ENCODE data around the gene USP47.

The USP47 gene

DNA sequence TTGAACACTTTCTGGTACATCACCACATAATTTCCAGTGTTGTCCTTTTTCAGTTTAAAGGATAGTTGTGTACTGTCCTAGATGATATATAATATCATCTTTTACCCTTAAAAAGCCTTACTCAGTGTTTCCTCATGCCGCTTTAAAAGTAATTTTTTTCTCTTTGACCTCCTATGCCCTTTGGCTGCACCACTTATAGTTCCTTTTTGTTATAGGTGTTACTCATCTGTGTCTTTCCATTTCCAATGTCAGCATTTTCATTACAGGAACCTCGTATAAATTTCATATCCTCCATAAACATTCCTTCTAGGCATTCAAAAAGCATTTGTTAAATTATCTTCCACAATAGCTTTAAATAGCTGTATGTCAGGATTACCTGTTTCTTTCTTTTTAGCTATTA, 40.8 kb downstream of the USP47 start:
- Histone ChIP-seq H3K4me3 (ENCODE audit: low read depth, low read length) (no peak overlapping the region), H3K4me1 (ENCODE audit: control insufficient read depth, insufficient read depth, low read length) (peaks cover 2% of the 10 kb centered on the region; the same call in 1 of the 2 replicates), H3K27ac (ENCODE audit: extremely low read depth, low read depth, low read length) (no peak overlapping the region), H3K36me3 (ENCODE audit: control insufficient read depth in 2 of 2, insufficient read depth in 1 of 2, low read length in 2 of 2) (peaks cover 5 to 29% of the 10 kb centered on the region in 2 experiments; a peak in 2 of 3 replicates), H3K9me3 (ENCODE audit: control insufficient read depth, insufficient read depth, low read depth, low read length) (no peaks in the 10 kb centered on the region)
- no peak for TF ChIP-seq ZFP37 (tag by site-specific recombination; IDR thresholded peaks at IDR 0.05)
- TF ChIP-seq YY1 (tag by site-specific recombination; IDR thresholded peaks at IDR 0.05), result no peak
- no peak for TF ChIP-seq ZFP3 (tag by site-specific recombination; IDR thresholded peaks at IDR 0.05; ENCODE audit: low read depth)
- TF ChIP-seq, protein P1, sequence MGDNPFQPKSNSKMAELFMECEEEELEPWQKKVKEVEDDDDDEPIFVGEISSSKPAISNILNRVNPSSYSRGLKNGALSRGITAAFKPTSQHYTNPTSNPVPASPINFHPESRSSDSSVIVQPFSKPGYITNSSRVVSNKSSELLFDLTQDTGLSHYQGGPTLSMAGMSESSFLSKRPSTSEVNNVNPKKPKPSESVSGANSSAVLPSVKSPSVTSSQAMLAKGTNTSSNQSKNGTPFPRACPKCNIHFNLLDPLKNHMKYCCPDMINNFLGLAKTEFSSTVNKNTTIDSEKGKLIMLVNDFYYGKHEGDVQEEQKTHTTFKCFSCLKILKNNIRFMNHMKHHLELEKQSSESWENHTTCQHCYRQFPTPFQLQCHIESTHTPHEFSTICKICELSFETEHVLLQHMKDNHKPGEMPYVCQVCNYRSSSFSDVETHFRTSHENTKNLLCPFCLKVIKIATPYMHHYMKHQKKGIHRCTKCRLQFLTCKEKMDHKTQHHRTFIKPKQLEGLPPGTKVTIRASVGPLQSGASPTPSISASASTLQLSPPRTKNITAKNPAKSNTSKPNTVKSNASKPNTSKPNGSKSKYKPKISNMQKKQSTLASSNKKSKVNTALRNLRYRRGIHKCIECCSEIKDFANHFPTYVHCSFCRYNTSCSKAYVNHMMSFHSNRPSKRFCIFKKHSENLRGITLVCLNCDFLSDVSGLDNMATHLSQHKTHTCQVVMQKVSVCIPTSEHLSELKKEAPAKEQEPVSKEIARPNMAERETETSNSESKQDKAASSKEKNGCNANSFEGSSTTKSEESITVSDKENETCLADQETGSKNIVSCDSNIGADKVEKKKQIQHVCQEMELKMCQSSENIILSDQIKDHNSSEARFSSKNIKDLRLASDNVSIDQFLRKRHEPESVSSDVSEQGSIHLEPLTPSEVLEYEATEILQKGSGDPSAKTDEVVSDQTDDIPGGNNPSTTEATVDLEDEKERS (tag by site-specific recombination; IDR thresholded peaks at IDR 0.05), result no peak
- TF ChIP-seq ZNF768 (tag by site-specific recombination; IDR thresholded peaks at IDR 0.05), result no peak
- TF ChIP-seq ZNF433 (tag by site-specific recombination; IDR thresholded peaks at IDR 0.05; ENCODE audit: low read depth), result no peak
- no peak for TF ChIP-seq ZNF624 (tag by site-specific recombination; IDR thresholded peaks at IDR 0.05)
- no peak for TF ChIP-seq ZNF701 (tag by site-specific recombination; IDR thresholded peaks at IDR 0.05)
- no peak for TF ChIP-seq ZNF561 (tag by site-specific recombination; IDR thresholded peaks at IDR 0.05; ENCODE audit: borderline replicate concordance)
- TF ChIP-seq ZNF292 (tag by site-specific recombination; IDR thresholded peaks at IDR 0.05; ENCODE audit: borderline replicate concordance, low read depth), result no peak
- no peak for TF ChIP-seq ZNF23 (tag by site-specific recombination; IDR thresholded peaks at IDR 0.05; ENCODE audit: borderline replicate concordance)
- TF ChIP-seq, protein P2, sequence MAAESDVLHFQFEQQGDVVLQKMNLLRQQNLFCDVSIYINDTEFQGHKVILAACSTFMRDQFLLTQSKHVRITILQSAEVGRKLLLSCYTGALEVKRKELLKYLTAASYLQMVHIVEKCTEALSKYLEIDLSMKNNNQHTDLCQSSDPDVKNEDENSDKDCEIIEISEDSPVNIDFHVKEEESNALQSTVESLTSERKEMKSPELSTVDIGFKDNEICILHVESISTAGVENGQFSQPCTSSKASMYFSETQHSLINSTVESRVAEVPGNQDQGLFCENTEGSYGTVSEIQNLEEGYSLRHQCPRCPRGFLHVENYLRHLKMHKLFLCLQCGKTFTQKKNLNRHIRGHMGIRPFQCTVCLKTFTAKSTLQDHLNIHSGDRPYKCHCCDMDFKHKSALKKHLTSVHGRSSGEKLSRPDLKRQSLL (tag by site-specific recombination; IDR thresholded peaks at IDR 0.05), result no peak
- TF ChIP-seq, protein P3, sequence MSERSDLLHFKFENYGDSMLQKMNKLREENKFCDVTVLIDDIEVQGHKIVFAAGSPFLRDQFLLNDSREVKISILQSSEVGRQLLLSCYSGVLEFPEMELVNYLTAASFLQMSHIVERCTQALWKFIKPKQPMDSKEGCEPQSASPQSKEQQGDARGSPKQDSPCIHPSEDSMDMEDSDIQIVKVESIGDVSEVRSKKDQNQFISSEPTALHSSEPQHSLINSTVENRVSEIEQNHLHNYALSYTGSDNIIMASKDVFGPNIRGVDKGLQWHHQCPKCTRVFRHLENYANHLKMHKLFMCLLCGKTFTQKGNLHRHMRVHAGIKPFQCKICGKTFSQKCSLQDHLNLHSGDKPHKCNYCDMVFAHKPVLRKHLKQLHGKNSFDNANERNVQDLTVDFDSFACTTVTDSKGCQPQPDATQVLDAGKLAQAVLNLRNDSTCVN (tag by site-specific recombination; optimal IDR thresholded peaks at IDR 0.05), result no peak
- no peak for TF ChIP-seq SP7 (tag by site-specific recombination; IDR thresholded peaks at IDR 0.05)
- TF ChIP-seq SCRT2 (tag by site-specific recombination; IDR thresholded peaks at IDR 0.05), result no peak
- TF ChIP-seq ZNF10 (tag by site-specific recombination; IDR thresholded peaks at IDR 0.05), result no peak
- no peak for TF ChIP-seq ZNF214 (tag by site-specific recombination; IDR thresholded peaks at IDR 0.05; ENCODE audit: borderline replicate concordance)
- TF ChIP-seq, protein P4, sequence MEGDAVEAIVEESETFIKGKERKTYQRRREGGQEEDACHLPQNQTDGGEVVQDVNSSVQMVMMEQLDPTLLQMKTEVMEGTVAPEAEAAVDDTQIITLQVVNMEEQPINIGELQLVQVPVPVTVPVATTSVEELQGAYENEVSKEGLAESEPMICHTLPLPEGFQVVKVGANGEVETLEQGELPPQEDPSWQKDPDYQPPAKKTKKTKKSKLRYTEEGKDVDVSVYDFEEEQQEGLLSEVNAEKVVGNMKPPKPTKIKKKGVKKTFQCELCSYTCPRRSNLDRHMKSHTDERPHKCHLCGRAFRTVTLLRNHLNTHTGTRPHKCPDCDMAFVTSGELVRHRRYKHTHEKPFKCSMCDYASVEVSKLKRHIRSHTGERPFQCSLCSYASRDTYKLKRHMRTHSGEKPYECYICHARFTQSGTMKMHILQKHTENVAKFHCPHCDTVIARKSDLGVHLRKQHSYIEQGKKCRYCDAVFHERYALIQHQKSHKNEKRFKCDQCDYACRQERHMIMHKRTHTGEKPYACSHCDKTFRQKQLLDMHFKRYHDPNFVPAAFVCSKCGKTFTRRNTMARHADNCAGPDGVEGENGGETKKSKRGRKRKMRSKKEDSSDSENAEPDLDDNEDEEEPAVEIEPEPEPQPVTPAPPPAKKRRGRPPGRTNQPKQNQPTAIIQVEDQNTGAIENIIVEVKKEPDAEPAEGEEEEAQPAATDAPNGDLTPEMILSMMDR (tag by site-specific recombination; IDR thresholded peaks at IDR 0.05), result no peak
- TF ChIP-seq KLF8 (tag by site-specific recombination; IDR thresholded peaks at IDR 0.05), result no peak
- POLR2A ChIA-PET, result interaction anchor here (0.8 kb wide), 1 partner anchor 41 kb away, joined by 4 read pairs; the partner anchor contains the start of gene USP47
- CTCF ChIA-PET, result interaction anchor here (0.7 to 1.1 kb wide), 3 partner anchors 15 to 95 kb away, joined by 3 to 5 read pairs (median 4); no protein-coding TSS in a partner anchor

DNA sequence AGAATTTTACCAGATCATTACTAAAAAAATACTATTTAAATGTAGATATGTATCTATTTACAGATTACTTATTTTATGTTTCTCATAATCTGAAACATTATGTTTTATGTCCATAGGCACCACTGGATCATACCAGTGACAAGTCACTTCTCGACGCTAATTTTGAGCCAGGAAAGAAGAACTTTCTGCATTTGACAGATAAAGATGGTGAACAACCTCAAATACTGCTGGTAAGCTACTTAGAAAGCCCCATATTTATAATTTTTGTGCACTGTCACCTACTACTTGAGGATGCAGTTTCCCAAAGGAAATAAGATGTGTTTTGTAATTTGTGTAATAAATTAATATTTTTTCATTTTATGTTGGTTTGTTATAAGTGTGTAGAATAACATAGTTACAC, 42.6 kb downstream of the USP47 start:
- ChIA-PET CTCF (no interaction called here), POLR2A (no interaction called here)
- peaks cover 2% of the 10 kb centered on the region; the same call in 1 of the 2 replicates for H3K4me1 ChIP-seq (ENCODE audit: control insufficient read depth, insufficient read depth, low read length)
- H3K36me3 ChIP-seq (ENCODE audit: control insufficient read depth in 2 of 2, insufficient read depth in 1 of 2, low read length in 2 of 2), result peaks cover 5 to 29% of the 10 kb centered on the region in 2 experiments; a peak in 2 of 3 replicates
- H3K4me3 ChIP-seq (ENCODE audit: low read depth, low read length), result no peak overlapping the region
- H3K9me3 ChIP-seq (ENCODE audit: control insufficient read depth, insufficient read depth, low read depth, low read length), result no peaks in the 10 kb centered on the region
- H3K27ac ChIP-seq (ENCODE audit: extremely low read depth, low read depth, low read length), result no peak overlapping the region
- no peak for TF ChIP-seq ZNF175 (tag by site-specific recombination; IDR thresholded peaks at IDR 0.05)
- TF ChIP-seq, protein P5, sequence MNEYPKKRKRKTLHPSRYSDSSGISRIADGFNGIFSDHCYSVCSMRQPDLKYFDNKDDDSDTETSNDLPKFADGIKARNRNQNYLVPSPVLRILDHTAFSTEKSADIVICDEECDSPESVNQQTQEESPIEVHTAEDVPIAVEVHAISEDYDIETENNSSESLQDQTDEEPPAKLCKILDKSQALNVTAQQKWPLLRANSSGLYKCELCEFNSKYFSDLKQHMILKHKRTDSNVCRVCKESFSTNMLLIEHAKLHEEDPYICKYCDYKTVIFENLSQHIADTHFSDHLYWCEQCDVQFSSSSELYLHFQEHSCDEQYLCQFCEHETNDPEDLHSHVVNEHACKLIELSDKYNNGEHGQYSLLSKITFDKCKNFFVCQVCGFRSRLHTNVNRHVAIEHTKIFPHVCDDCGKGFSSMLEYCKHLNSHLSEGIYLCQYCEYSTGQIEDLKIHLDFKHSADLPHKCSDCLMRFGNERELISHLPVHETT (tag by site-specific recombination; IDR thresholded peaks at IDR 0.05), result no peak
- no peak for TF ChIP-seq ZBTB7A (tag by site-specific recombination; IDR thresholded peaks at IDR 0.05; ENCODE audit: low read depth)
- no peak for TF ChIP-seq ZNF707 (tag by site-specific recombination; IDR thresholded peaks at IDR 0.05)
- TF ChIP-seq ZNF24 (tag by site-specific recombination; IDR thresholded peaks at IDR 0.05), result no peak
- no peak for TF ChIP-seq ZBTB48 (tag by site-specific recombination; IDR thresholded peaks at IDR 0.05)
- no peak for TF ChIP-seq ZNF677 (tag by site-specific recombination; IDR thresholded peaks at IDR 0.05)

Data from HEK293 (cell line).